Astrocyte (in vitro differentiated cells and primary cell): ENCODE measurements around the gene GPR12. TPM values are rescaled to one million over a fixed set of nuclear protein-coding genes. Genes with fewer than 3 reads are reported as not detected.

ENCODE experiments used
- total RNA-seq: library from RNA; stranded (reverse); gene quantifications from 2 replicates; pipeline ENCODE4 v1.2.1, GENCODE V29; 2021

The GPR12 gene
- total RNA-seq, 1 donor from 2014 or later = not detected

Other genes with a start within 250 kb of the GPR12 start
- 19.7 and 25.8 TPM in 2 replicates for gene WASF3, start 203.1 kb downstream of the GPR12 start, total RNA-seq